ENCODE measurements around the gene GNAL. TPM values are rescaled to one million over a fixed set of nuclear protein-coding genes. Genes with fewer than 3 reads are reported as not detected.

The GNAL gene
- total RNA-seq, 1 experiment from 2014 or later = 4.6 TPM

DNA sequence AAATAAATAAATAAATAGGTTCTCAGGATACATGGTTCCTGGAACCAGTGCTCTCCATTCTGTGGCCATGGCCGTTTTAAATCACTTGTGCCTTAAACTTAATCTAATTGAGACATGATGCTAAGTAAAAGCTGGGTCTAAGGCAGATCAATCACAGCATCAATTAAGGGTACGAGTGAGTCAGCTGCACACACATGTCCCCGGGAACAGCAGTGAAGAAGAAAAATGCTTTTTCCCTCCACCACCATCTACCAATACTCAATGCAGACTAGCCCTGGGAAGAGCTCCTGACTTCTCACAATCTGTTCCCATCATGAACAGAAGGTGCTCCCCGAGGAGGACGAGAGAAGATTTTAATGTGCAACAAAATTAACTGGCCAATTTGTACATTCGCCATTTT lies 155.4 kb downstream of the GNAL start:
- ChIA-PET RAD21 (ENCODE audit: low non-redundant PET in 1 of 2, low total read pairs in 2 of 2, uncharacterized antibody in 2 of 2, unreplicated experiment in 2 of 2) (no interaction called here), CTCF (no interaction called here), POLR2A (no interaction called here)
- Histone ChIP-seq H3K79me2 (ENCODE audit: insufficient read depth, low read length) (no peaks in the 10 kb centered on the region), H3K27me3 (ENCODE audit: insufficient read depth, low read length) (no peaks in the 10 kb centered on the region), H2AFZ (ENCODE audit: low read depth, low read length, poor library complexity, severe bottlenecking) (no peak overlapping the region), H3K9ac (ENCODE audit: low read length) (no peak overlapping the region), H3K4me1 (ENCODE audit: control insufficient read depth in 1 of 2, insufficient read depth in 2 of 2, low read length in 2 of 2) (peaks cover 3 to 5% of the 10 kb centered on the region in 2 experiments), H3K4me2 (ENCODE audit: low read length) (no peak overlapping the region), H3K27ac (ENCODE audit: low read depth, low read length) (no peak overlapping the region), H3K9me3 (ENCODE audit: control insufficient read depth in 1 of 2, insufficient read depth in 1 of 2, low read depth in 1 of 2, low read length in 2 of 2) (no peaks in the 10 kb centered on the region), H3K36me3 (ENCODE audit: control insufficient read depth in 1 of 2, insufficient read depth in 2 of 2, low read length in 2 of 2) (no peaks in the 10 kb centered on the region), H3K9me2 (ENCODE audit: insufficient read depth) (no peaks in the 10 kb centered on the region; the same call in 1 of the 2 replicates), H4K20me1 (ENCODE audit: insufficient read depth) (no peaks in the 10 kb centered on the region), H3K4me3 (replicated peaks in 1 of 2; ENCODE audit: low read depth in 1 of 2, low read length in 2 of 2) (no peak overlapping the region)
- intact Hi-C loops (cut with micrococcal nuclease) = no loop called here
- no peak for ATAC-seq
- no peak for TF ChIP-seq ZBTB33 (IDR thresholded peaks at IDR 0.05; ENCODE audit: extremely low read depth, insufficient replicate concordance, low read length)
- TF ChIP-seq YY1 (IDR thresholded peaks at IDR 0.05; ENCODE audit: extremely low read depth, insufficient replicate concordance, low read depth, low read length) = no peak
- TF ChIP-seq CEBPB (IDR thresholded peaks at IDR 0.05; ENCODE audit: low read depth) = no peak
- no peak for TF ChIP-seq ELF1 (IDR thresholded peaks at IDR 0.05; ENCODE audit: borderline replicate concordance, low read depth)
- no peak for TF ChIP-seq POLR2AphosphoS5 (IDR thresholded peaks at IDR 0.05; ENCODE audit: low read depth, low read length)
- TF ChIP-seq RAD21 (IDR thresholded peaks at IDR 0.05; ENCODE audit: low read depth) = no peak
- TF ChIP-seq SIN3A (IDR thresholded peaks at IDR 0.05; ENCODE audit: low read depth) = no peak
- no peak for TF ChIP-seq CBX3 (IDR thresholded peaks at IDR 0.05; ENCODE audit: low read depth)
- no peak for TF ChIP-seq ZNF274 (IDR thresholded peaks at IDR 0.05; ENCODE audit: low read depth, low read length)
- no peak for TF ChIP-seq EZH2phosphoT487 (IDR thresholded peaks at IDR 0.05; ENCODE audit: borderline replicate concordance)
- TF ChIP-seq ZFX (IDR thresholded peaks at IDR 0.05) = no peak
- TF ChIP-seq, protein P1, sequence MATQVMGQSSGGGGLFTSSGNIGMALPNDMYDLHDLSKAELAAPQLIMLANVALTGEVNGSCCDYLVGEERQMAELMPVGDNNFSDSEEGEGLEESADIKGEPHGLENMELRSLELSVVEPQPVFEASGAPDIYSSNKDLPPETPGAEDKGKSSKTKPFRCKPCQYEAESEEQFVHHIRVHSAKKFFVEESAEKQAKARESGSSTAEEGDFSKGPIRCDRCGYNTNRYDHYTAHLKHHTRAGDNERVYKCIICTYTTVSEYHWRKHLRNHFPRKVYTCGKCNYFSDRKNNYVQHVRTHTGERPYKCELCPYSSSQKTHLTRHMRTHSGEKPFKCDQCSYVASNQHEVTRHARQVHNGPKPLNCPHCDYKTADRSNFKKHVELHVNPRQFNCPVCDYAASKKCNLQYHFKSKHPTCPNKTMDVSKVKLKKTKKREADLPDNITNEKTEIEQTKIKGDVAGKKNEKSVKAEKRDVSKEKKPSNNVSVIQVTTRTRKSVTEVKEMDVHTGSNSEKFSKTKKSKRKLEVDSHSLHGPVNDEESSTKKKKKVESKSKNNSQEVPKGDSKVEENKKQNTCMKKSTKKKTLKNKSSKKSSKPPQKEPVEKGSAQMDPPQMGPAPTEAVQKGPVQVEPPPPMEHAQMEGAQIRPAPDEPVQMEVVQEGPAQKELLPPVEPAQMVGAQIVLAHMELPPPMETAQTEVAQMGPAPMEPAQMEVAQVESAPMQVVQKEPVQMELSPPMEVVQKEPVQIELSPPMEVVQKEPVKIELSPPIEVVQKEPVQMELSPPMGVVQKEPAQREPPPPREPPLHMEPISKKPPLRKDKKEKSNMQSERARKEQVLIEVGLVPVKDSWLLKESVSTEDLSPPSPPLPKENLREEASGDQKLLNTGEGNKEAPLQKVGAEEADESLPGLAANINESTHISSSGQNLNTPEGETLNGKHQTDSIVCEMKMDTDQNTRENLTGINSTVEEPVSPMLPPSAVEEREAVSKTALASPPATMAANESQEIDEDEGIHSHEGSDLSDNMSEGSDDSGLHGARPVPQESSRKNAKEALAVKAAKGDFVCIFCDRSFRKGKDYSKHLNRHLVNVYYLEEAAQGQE (IDR thresholded peaks at IDR 0.05; ENCODE audit: low read depth) = no peak
- TF ChIP-seq EZH2 (IDR thresholded peaks at IDR 0.05) = no peak
- TF ChIP-seq SRF (IDR thresholded peaks at IDR 0.05; ENCODE audit: low read depth) = no peak
- no peak for TF ChIP-seq FOSL1 (IDR thresholded peaks at IDR 0.05; ENCODE audit: low read depth)
- no peak for TF ChIP-seq EGR1 (IDR thresholded peaks at IDR 0.05; ENCODE audit: low read depth)
- DNase-seq (ENCODE audit: low read depth, low spot score) = no peak
- no TSS peak for BruUV-seq (replicated peaks)

Data from HCT116 (cell line).